Loucy (cell line): ENCODE measurements around the gene NCOR1.

Experiments
- H2AFZ ChIP-seq: fragments of 200-600 bp; sonication (generic); 2 replicates; pipeline ENCODE4 v1.6.0; 2016; ENCODE audit warnings: antibody characterized with exemption, mild to moderate bottlenecking, low read length, moderate library complexity
- H3F3A ChIP-seq: fragments of 200-600 bp; 2 replicates; pipeline ENCODE4 v1.6.0; 2016; ENCODE audit warnings: antibody characterized with exemption, low read depth, mild to moderate bottlenecking
- H3K27me3 ChIP-seq: fragments of 200-600 bp; sonication (generic); 2 replicates; pipeline ENCODE4 v1.6.1; 2014; ENCODE audit warnings: low read length, mild to moderate bottlenecking; ENCODE audit not compliant: insufficient read depth, poor library complexity, severe bottlenecking
- H3K36me3 ChIP-seq: fragments of 200-600 bp; sonication (generic); 2 replicates; pipeline ENCODE4 v1.6.1; 2016; ENCODE audit warnings: low read length; ENCODE audit not compliant: insufficient read depth
- H3K4me1 ChIP-seq: fragments of 200-600 bp; sonication (generic); 2 replicates; pipeline ENCODE4 v1.5.1; 2014; ENCODE audit warnings: low read length, mild to moderate bottlenecking; ENCODE audit not compliant: insufficient read depth, poor library complexity, severe bottlenecking
- H3K4me2 ChIP-seq: fragments of 200-600 bp; sonication (generic); 2 replicates; pipeline ENCODE4 v1.6.0; 2014; ENCODE audit warnings: antibody characterized with exemption, low read length, low read depth, mild to moderate bottlenecking; ENCODE audit not compliant: poor library complexity, severe bottlenecking
- H3K4me3 ChIP-seq: fragments of 200-600 bp; sonication (generic); 2 replicates; pipeline ENCODE4 v1.5.1; 2014; ENCODE audit warnings: low read length, mild to moderate bottlenecking, mixed read lengths; ENCODE audit not compliant: poor library complexity, severe bottlenecking
- H3K79me2 ChIP-seq: fragments of 200-600 bp; sonication (generic); 2 replicates; pipeline ENCODE4 v1.6.1; 2014; ENCODE audit warnings: low read length; ENCODE audit not compliant: insufficient read depth
- H3K9ac ChIP-seq: fragments of 200-600 bp; sonication (generic); 2 replicates; pipeline ENCODE4 v1.6.0; 2014; ENCODE audit warnings: mild to moderate bottlenecking, low read depth, low read length, moderate library complexity; ENCODE audit not compliant: poor library complexity, severe bottlenecking
- H3K9me2 ChIP-seq: fragments of 200-600 bp; sonication (generic); replicated peaks from 2 replicates; pipeline ENCODE4 v1.6.1; 2016; ENCODE audit warnings: low read depth, low read length, mixed read lengths
- H3K9me3 ChIP-seq: fragments of 200-600 bp; sonication (generic); 2 replicates; pipeline ENCODE4 v1.6.1; 2014; ENCODE audit warnings: mild to moderate bottlenecking, antibody characterized with exemption, low read length, low read depth; ENCODE audit not compliant: insufficient read depth
- H4K20me1 ChIP-seq: fragments of 200-600 bp; sonication (generic); 2 replicates; pipeline ENCODE4 v1.6.0; 2014; ENCODE audit warnings: antibody characterized with exemption, low read length, mild to moderate bottlenecking; ENCODE audit not compliant: insufficient read depth, poor library complexity, severe bottlenecking
- CTCF ChIP-seq: fragments of 200-600 bp; sonication (generic); conservative IDR thresholded peaks from 2 replicates; pipeline ENCODE4 v1.5.1; 2014; ENCODE audit warnings: mild to moderate bottlenecking, antibody characterized with exemption, low read length
- EZH2phosphoT487 ChIP-seq: fragments of 200-600 bp; IDR thresholded peaks from 2 replicates; pipeline ENCODE4 v1.6.1; 2018; ENCODE audit warnings: antibody characterized with exemption, mild to moderate bottlenecking, moderate library complexity, borderline replicate concordance

NCOR1 gene

GRCh38 chr17:16247586-16247984 is 32.3 kb upstream of the NCOR1 start:
- no peaks in the 10 kb centered on the region for H3K27me3 ChIP-seq
- no peaks in the 10 kb centered on the region for H3K9me2 ChIP-seq
- no peaks in the 10 kb centered on the region for H3K4me1 ChIP-seq
- no peak overlapping the region for H3K4me2 ChIP-seq
- no peak overlapping the region for H3K4me3 ChIP-seq
- H3K79me2 ChIP-seq: no peaks in the 10 kb centered on the region
- no peaks in the 10 kb centered on the region for H3F3A ChIP-seq
- no peaks in the 10 kb centered on the region for H3K36me3 ChIP-seq
- TF ChIP-seq EZH2phosphoT487 (no peak), CTCF (no peak)
- no peaks in the 10 kb centered on the region for H4K20me1 ChIP-seq
- H3K9me3 ChIP-seq: no peaks in the 10 kb centered on the region
- H3K9ac ChIP-seq: no peak overlapping the region
- H2AFZ ChIP-seq: no peak overlapping the region

GRCh38 chr17:16243801-16244567 is 28.6 kb upstream of the NCOR1 start:
- H3K36me3 ChIP-seq: no peaks in the 10 kb centered on the region
- H3K4me3 ChIP-seq: no peak overlapping the region
- H3K27me3 ChIP-seq: no peaks in the 10 kb centered on the region
- H3K4me2 ChIP-seq: no peak overlapping the region
- no peak overlapping the region for H2AFZ ChIP-seq
- no peaks in the 10 kb centered on the region for H3K79me2 ChIP-seq
- H3K9me3 ChIP-seq: no peaks in the 10 kb centered on the region
- H3K9ac ChIP-seq: no peak overlapping the region
- no peaks in the 10 kb centered on the region for H3K4me1 ChIP-seq
- no peaks in the 10 kb centered on the region for H3F3A ChIP-seq
- no peak for TF ChIP-seq CTCF
- no peak for TF ChIP-seq EZH2phosphoT487
- H3K9me2 ChIP-seq: no peaks in the 10 kb centered on the region
- H4K20me1 ChIP-seq: no peaks in the 10 kb centered on the region

- Histone ChIP-seq H2AFZ (no peak overlapping the region), H3K36me3 (no peaks in the 10 kb centered on the region), H4K20me1 (no peaks in the 10 kb centered on the region), H3K9me2 (no peaks in the 10 kb centered on the region), H3K79me2 (no peaks in the 10 kb centered on the region), H3K4me2 (no peak overlapping the region), H3K9ac (no peak overlapping the region), H3K4me3 (no peak overlapping the region), H3K27me3 (no peaks in the 10 kb centered on the region), H3F3A (no peaks in the 10 kb centered on the region), H3K9me3 (no peaks in the 10 kb centered on the region), H3K4me1 (no peaks in the 10 kb centered on the region)
- TF ChIP-seq CTCF (no peak), EZH2phosphoT487 (no peak)
These were observed 28.1 kb upstream of the NCOR1 start for GRCh38 chr17:16243385-16243784.
